Endothelial cell of umbilical vein (primary cell): ENCODE data around the gene USP46. TPM values are rescaled to one million over a fixed set of nuclear protein-coding genes. Genes with fewer than 3 reads are reported as not detected.

Source experiments
- BruUV-seq: library from RNA; stranded (reverse); fragments of 400-500 nt; replicated peaks from 2 replicates; lab custom pipeline; 2021; lab: Mats Ljungman, UMichigan
- CTCF ChIA-PET: fragments of 300-600, 350-600 bp; sonication (Branson Sonifier 250); formaldehyde crosslinking; loops from one replicate; lab custom pipeline; 2021; ENCODE audit warnings: antibody characterized with exemption, inconsistent platforms; lab: Charles Lee
- POLR2A ChIA-PET: fragments of 300-600, 350-600 bp; sonication (Branson Sonifier 250); formaldehyde crosslinking; loops from one replicate; lab custom pipeline; 2021; ENCODE audit warnings: antibody characterized with exemption, inconsistent platforms; lab: Charles Lee
- DNase-seq: peaks from one replicate; pipeline ENCODE4 v3.0.0-alpha.2; 2011; ENCODE audit warnings: low read depth, low spot score
- FAIRE-seq: peaks from 2 replicates; lab custom pipeline; 2011; peaks lifted over from hg19 to GRCh38; lab: Jason Lieb, UNC
- H2AFZ ChIP-seq: 2 replicates; pipeline ENCODE4 v1.6.0; 2012; ENCODE audit warnings: low read depth, low read length, control low read depth, inconsistent platforms
- H3K27ac ChIP-seq: 2 replicates; pipeline ENCODE4 v1.5.1; 2011; ENCODE audit warnings: low read depth, mild to moderate bottlenecking, control low read depth, low read length, moderate library complexity; ENCODE audit not compliant: insufficient read depth
- H3K27me3 ChIP-seq, 2 experiments: 2 replicates each; pipeline versions ENCODE4 v1.6.0 to v1.6.1; 2011; ENCODE audit warnings: low read length in 2 of 2, mixed read lengths in 1 of 2; ENCODE audit not compliant: control insufficient read depth in 2 of 2, insufficient read depth in 2 of 2
- H3K36me3 ChIP-seq, 2 experiments: 2 replicates in 1 of 2; 3 replicates in 1 of 2; pipeline ENCODE4 v1.5.1; 2011; ENCODE audit warnings: low read length in 2 of 2, mild to moderate bottlenecking in 1 of 2, moderate library complexity in 1 of 2; ENCODE audit not compliant: control insufficient read depth in 2 of 2, insufficient read depth in 2 of 2; ENCODE audit errors: extremely low read depth in 1 of 2
- H3K4me1 ChIP-seq: 3 replicates; pipeline ENCODE4 v1.5.1; 2011; ENCODE audit warnings: mild to moderate bottlenecking, low read length; ENCODE audit not compliant: control insufficient read depth, insufficient read depth; ENCODE audit errors: extremely low read depth
- H3K4me2 ChIP-seq: 2 replicates; pipeline ENCODE4 v1.6.1; 2011; ENCODE audit warnings: low read length, control low read depth, mixed read lengths; ENCODE audit not compliant: insufficient read depth
- H3K4me3 ChIP-seq, 3 experiments: fragments of 200-600 bp in 1 of 3; sonication (generic), shearing (Covaris generic) in 1 of 3; replicated peaks in 1 of 3; 2 replicates each; pipeline ENCODE4 v1.5.1; 2011 to 2016; ENCODE audit warnings: control low read depth in 3 of 3, low read length in 3 of 3, mild to moderate bottlenecking in 2 of 3, inconsistent platforms in 1 of 3, low read depth in 1 of 3, moderate library complexity in 1 of 3; ENCODE audit not compliant: insufficient read depth in 1 of 3
- H3K79me2 ChIP-seq: 2 replicates; pipeline ENCODE4 v1.6.0; 2012; ENCODE audit warnings: low read length, inconsistent platforms; ENCODE audit not compliant: control insufficient read depth, insufficient read depth
- H3K9ac ChIP-seq: replicated peaks from 2 replicates; pipeline ENCODE3; 2011; ENCODE audit warnings: low read length, control low read depth; ENCODE audit not compliant: insufficient read depth; ENCODE audit errors: extremely low read depth
- H3K9me1 ChIP-seq: replicated peaks from 3 replicates; pipeline ENCODE4 v1.6.0; 2011; ENCODE audit warnings: mild to moderate bottlenecking, low read length; ENCODE audit not compliant: control insufficient read depth, insufficient read depth; ENCODE audit errors: extremely low read depth
- H3K9me3 ChIP-seq: replicated peaks from 2 replicates; pipeline ENCODE4 v1.5.1; 2012; ENCODE audit warnings: low read length, inconsistent platforms; ENCODE audit not compliant: control insufficient read depth, insufficient read depth
- H4K20me1 ChIP-seq: replicated peaks from 2 replicates; pipeline ENCODE3; 2011; ENCODE audit warnings: mild to moderate bottlenecking, low read length; ENCODE audit not compliant: control insufficient read depth, insufficient read depth; ENCODE audit errors: extremely low read depth
- EZH2 ChIP-seq: IDR thresholded peaks from 2 replicates; pipeline ENCODE4 v1.6.1; 2012; ENCODE audit warnings: borderline replicate concordance, low read depth, mild to moderate bottlenecking, moderate library complexity, low read length, inconsistent platforms; ENCODE audit not compliant: severe bottlenecking
- FOS ChIP-seq: IDR thresholded peaks from 2 replicates; pipeline ENCODE4 v1.6.1; 2011; ENCODE audit warnings: mild to moderate bottlenecking, low read length, moderate library complexity, borderline replicate concordance; ENCODE audit not compliant: insufficient read depth
- GATA2 ChIP-seq: IDR thresholded peaks from 2 replicates; pipeline ENCODE4 v1.7.0; 2011; ENCODE audit warnings: low read depth, mild to moderate bottlenecking, moderate library complexity, mixed read lengths, low read length; ENCODE audit not compliant: insufficient read length, insufficient read depth
- JUN ChIP-seq: IDR thresholded peaks from 2 replicates; pipeline ENCODE4 v1.6.1; 2011; ENCODE audit warnings: borderline replicate concordance, low read depth; ENCODE audit not compliant: insufficient read length, insufficient read depth
- MYC ChIP-seq: IDR thresholded peaks from one replicate; pipeline ENCODE4 v1.6.1; 2011; ENCODE audit warnings: mild to moderate bottlenecking, low read depth, low read length
- POLR2A ChIP-seq: IDR thresholded peaks from 2 replicates; pipeline ENCODE4 v1.6.1; 2012; ENCODE audit warnings: low read depth, mild to moderate bottlenecking, control low read depth, low read length
- POLR2AphosphoS5 ChIP-seq: IDR thresholded peaks from 2 replicates; pipeline ENCODE4 v1.6.1; 2012; ENCODE audit warnings: low read depth, mild to moderate bottlenecking, control low read depth, low read length, moderate library complexity; ENCODE audit not compliant: insufficient read depth
- dilution Hi-C: fragments of 300-500 bp; cut with MboI; formaldehyde crosslinking; loops from one replicate; pipeline ENCODE4 v1.15.0; 2019; ENCODE audit warnings: low sequenced_read_pairs; ENCODE audit not compliant: extremely low pct_ligation_motif_present
- intact Hi-C: fragments of 100-400 bp; cut with micrococcal nuclease; formaldehyde crosslinking; loops from one replicate; pipeline ENCODE4 v1.10.0; 2022
- polyA plus RNA-seq, 4 experiments: library from polyadenylated mRNA; depleted of rRNA in 3 of 4; stranded (reverse) in 3 of 4; unstranded in 1 of 4; fragments of >200 nt; gene quantifications; 2 replicates each; pipeline versions ENCODE4 v1.2.1 to v1.2.3, GENCODE V29; 2011 to 2012; ENCODE audit warnings: missing spikeins in 1 of 4
- total RNA-seq: library from RNA; stranded (reverse); gene quantifications from 2 replicates; pipeline ENCODE4 v1.2.3, GENCODE V29; 2021
- TF ChIP-seq, protein P1 (sequence below), 2 donors: IDR thresholded peaks; 1 replicate in 1 of 2; 2 replicates in 1 of 2; pipeline ENCODE4 v1.5.1; 2011; ENCODE audit warnings: low read length in 2 of 2, mild to moderate bottlenecking in 2 of 2, moderate library complexity in 2 of 2, control low read depth in 1 of 2, inconsistent platforms in 1 of 2, low read depth in 1 of 2; ENCODE audit not compliant: insufficient read depth in 1 of 2; ENCODE audit errors: extremely low read depth in 1 of 2
- TF ChIP-seq, protein P2 (sequence below): IDR thresholded peaks from 2 replicates; pipeline ENCODE4 v1.6.1; 2011; ENCODE audit not compliant: insufficient read depth, insufficient read length

The USP46 gene
- total and polyA plus RNA-seq, 2 donors (not counting 3 experiments of a cell fraction or from before 2014, with no cell fraction given), result 5.2 to 23.7 TPM

DNA sequence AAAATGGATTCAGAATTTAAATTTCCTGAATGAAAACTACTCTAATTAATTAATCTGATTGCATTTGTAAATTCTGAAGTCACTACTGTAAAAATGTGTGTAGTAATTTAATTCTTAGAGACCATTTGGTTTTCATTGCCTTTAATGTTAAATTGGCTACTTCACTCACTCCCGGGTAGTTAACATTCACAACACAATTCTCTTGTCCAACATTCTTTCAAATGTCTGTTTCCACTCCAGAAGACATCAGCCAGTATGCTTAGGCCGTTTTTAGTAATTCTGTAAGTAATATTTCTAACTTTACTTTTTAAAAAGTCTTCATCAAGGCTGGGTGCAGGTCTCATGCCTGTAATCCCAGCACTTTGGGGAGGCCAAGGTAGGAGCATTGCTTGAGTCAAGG, 21.3 kb upstream of the USP46 start:
- ChIA-PET CTCF (no interaction called here), POLR2A (no interaction called here)
- BruUV-seq, result no TSS peak
- no peaks in the 10 kb centered on the region for H3K4me1 ChIP-seq
- no peaks in the 10 kb centered on the region for H3K9me3 ChIP-seq
- no peak overlapping the region for H3K27ac ChIP-seq
- no peak for TF ChIP-seq FOS
- no peak for TF ChIP-seq POLR2AphosphoS5
- TF ChIP-seq EZH2, result no peak
- no peak for TF ChIP-seq MYC
- TF ChIP-seq, protein P1, sequence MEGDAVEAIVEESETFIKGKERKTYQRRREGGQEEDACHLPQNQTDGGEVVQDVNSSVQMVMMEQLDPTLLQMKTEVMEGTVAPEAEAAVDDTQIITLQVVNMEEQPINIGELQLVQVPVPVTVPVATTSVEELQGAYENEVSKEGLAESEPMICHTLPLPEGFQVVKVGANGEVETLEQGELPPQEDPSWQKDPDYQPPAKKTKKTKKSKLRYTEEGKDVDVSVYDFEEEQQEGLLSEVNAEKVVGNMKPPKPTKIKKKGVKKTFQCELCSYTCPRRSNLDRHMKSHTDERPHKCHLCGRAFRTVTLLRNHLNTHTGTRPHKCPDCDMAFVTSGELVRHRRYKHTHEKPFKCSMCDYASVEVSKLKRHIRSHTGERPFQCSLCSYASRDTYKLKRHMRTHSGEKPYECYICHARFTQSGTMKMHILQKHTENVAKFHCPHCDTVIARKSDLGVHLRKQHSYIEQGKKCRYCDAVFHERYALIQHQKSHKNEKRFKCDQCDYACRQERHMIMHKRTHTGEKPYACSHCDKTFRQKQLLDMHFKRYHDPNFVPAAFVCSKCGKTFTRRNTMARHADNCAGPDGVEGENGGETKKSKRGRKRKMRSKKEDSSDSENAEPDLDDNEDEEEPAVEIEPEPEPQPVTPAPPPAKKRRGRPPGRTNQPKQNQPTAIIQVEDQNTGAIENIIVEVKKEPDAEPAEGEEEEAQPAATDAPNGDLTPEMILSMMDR (IDR thresholded peaks at IDR 0.05; ENCODE audit: extremely low read depth in 1 of 2, insufficient read depth in 1 of 2, low read depth in 1 of 2, low read length in 2 of 2), result no peak
- TF ChIP-seq, protein P2, sequence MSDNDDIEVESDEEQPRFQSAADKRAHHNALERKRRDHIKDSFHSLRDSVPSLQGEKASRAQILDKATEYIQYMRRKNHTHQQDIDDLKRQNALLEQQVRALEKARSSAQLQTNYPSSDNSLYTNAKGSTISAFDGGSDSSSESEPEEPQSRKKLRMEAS, result no peak
- TF ChIP-seq JUN, result no peak
- TF ChIP-seq POLR2A, result no peak
- no peak for TF ChIP-seq GATA2
- no peaks in the 10 kb centered on the region for H3K9me1 ChIP-seq
- no peak overlapping the region for H3K4me3 ChIP-seq
- intact Hi-C loops (no loop called here), dilution Hi-C loops (no loop called here)
- peaks cover 2 to 4% of the 10 kb centered on the region in 2 experiments for H3K27me3 ChIP-seq
- H3K4me2 ChIP-seq, result no peak overlapping the region
- H3K9ac ChIP-seq, result no peak overlapping the region
- FAIRE-seq (no peak), DNase-seq (no peak)
- H4K20me1 ChIP-seq, result no peaks in the 10 kb centered on the region
- H2AFZ ChIP-seq, result no peak overlapping the region
- no peaks in the 10 kb centered on the region for H3K36me3 ChIP-seq
- no peaks in the 10 kb centered on the region for H3K79me2 ChIP-seq
